Measurements from ENCODE around the gene ARL3.
"Not testable (repeated sequence)": the region's sequence is repeated elsewhere in the genome, so short reads cannot be mapped to it uniquely, and the experiment has no call there.

DNA sequence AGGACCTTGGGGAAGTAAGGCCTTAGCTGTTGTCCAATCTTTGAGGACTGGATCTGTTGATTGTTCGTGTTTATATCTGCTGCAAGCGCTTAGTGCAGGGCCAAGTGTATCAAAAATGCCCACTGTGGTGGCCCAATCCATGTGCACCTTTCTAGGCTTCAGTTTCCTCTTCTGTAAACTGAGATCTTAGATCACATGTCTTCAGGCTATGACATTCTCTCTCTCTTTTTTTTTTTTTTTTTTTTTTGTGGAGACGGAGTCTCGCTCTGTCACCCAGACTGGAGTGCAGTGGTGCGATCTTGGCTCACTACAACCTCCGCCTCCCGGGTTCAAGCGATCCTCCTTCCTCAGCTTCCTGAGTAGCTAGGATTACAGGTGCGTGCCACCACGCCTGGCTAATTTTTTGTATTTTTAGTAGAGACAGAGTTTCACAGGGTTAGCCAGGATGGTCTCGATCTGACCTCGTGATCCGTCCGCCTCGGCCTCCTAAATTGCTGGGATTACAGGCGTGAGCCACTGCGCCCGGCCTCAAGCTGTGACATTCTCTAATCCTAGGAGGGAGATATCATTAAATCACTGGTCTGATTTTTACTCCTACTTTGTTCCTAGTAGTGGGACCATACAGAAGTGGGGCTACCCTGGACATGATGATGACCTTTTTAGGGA, 2.8 kb upstream of the ARL3 start:
- TF ChIP-seq, protein P1, sequence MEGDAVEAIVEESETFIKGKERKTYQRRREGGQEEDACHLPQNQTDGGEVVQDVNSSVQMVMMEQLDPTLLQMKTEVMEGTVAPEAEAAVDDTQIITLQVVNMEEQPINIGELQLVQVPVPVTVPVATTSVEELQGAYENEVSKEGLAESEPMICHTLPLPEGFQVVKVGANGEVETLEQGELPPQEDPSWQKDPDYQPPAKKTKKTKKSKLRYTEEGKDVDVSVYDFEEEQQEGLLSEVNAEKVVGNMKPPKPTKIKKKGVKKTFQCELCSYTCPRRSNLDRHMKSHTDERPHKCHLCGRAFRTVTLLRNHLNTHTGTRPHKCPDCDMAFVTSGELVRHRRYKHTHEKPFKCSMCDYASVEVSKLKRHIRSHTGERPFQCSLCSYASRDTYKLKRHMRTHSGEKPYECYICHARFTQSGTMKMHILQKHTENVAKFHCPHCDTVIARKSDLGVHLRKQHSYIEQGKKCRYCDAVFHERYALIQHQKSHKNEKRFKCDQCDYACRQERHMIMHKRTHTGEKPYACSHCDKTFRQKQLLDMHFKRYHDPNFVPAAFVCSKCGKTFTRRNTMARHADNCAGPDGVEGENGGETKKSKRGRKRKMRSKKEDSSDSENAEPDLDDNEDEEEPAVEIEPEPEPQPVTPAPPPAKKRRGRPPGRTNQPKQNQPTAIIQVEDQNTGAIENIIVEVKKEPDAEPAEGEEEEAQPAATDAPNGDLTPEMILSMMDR (IDR thresholded peaks at IDR 0.05), result not testable (repeated sequence)
- not testable (repeated sequence) for TF ChIP-seq POLR2A (IDR thresholded peaks at IDR 0.05)

Measured in body of pancreas (tissue), 4 donors.